ENCODE measurements around the gene CPSF4.

GRCh38 chr7:99504281-99504602, 65.5 kb downstream of the CPSF4 start:
- TF ChIP-seq POLR2AphosphoS5 (IDR thresholded peaks at IDR 0.05; ENCODE audit: low read depth, low read length) (no peak), POLR2A (IDR thresholded peaks at IDR 0.05; ENCODE audit: low read depth, low read length) (no peak), SPI1 (IDR thresholded peaks at IDR 0.05; ENCODE audit: low read depth, low read length) (no peak)
